ENCODE data around the gene AMIGO1.

DNA sequence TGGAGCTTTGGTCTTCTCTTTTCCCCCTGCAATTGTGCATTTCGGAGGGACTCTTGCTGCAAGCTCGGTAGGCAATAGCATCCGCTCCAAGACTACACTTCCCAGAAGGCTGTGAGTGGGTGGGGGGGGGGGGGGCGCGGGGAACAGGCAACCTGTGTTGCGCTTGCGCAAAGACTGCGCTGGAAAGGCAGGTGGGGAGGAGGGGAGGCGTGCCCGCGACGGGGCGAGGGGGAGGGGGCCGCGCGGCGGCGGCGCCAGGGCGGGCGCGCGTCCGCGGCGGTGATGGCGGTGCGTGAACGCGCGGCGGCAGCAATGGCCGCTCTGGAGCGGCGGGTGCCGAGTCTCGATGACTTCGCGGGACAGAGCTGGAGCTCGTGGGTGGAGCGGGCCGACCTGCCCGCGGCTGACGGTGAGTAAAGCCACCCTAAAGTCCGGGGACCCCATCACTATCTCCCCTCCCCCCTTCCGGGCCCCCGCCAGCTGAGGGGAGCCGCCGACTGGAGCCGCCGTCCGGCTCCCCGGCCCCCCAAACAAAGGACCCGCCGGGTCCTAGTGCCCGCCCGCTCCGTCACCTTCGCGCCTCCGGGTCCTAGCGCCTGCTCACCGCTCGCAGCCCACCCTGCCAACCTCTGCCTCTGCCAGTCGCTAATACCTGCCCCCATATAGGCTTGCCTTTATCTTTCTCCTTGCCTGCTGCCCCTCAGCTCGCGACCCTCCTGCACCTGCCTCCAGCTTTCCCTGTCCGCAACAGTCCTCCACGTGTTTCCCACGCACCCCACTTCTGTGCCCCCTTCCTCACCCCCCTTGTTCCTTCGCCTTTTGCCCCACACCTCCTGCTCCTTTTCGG is 25.6 kb downstream of the AMIGO1 start, which contains the start of gene ATXN7L2:
- TF ChIP-seq CTCF (conservative IDR thresholded peaks at IDR 0.05), result no peak
- TF ChIP-seq ZFX (IDR thresholded peaks at IDR 0.05), result no peak
